ENCODE data around the gene SPINK4.

The SPINK4 gene

GRCh38 chr9:33289936-33290246 lies 49.9 kb downstream of the SPINK4 start:
- Histone ChIP-seq H3K4me3 (ENCODE audit: low read length) (peak overlapping the region; percentile 88), H3K4me1 (ENCODE audit: control insufficient read depth, insufficient read depth, low read length) (peaks cover 30% of the 10 kb centered on the region), H3K36me3 (ENCODE audit: control insufficient read depth, insufficient read depth, low read length) (peaks cover 5% of the 10 kb centered on the region), H3K27me3 (ENCODE audit: control insufficient read depth, insufficient read depth, low read length) (no peaks in the 10 kb centered on the region), H3K9ac (ENCODE audit: low read length) (peak overlapping the region; percentile 98), H3K9me3 (ENCODE audit: control insufficient read depth, low read length) (no peaks in the 10 kb centered on the region)

DNA sequence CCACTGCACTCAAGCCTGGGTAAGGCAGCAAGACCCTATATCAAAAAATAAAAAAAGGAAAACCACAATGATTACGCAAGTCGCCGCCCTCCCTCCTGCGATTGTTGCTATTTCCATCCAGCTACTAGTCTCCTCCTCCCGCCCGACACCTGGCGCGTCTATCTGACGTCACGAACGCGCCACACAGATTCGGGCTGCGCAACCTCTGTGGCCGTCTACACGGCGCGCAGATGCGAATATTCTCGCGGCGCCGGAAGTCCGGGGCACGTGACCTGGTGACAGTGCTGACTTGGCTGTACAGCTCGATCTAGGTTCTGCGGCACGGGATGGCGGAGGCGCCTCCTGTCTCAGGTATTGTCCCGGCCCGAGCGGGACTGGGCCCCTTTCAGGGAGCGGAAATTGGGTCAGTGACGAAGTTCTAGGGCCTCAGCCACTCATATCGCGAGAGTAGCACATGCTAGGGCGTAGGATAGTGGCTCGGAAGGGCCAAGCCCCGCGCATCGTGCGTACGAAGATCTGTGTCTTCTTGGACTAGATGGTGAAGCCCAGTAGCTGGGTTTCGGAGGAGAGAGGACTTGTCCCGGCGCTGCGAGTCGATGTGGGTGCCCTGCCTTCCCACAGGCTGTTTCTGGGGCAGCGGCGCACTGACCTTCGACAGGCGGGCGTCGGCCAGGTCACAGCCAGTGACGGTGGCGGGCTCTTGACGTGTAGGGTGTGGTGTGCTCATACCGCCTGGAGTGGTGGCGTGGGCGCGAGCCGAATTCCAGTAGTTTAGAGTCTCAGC lies 50.5 kb downstream of the SPINK4 start, which contains the start of gene NFX1:
Gene NFX1 (plus strand): TSS at position 270 of the 784 bp plus-strand sequence. CDS start 57 bp downstream, at position 327.
- H3K4me1 ChIP-seq (ENCODE audit: control insufficient read depth, insufficient read depth, low read length): peaks cover 30% of the 10 kb centered on the region
- no peaks in the 10 kb centered on the region for H3K27me3 ChIP-seq (ENCODE audit: control insufficient read depth, insufficient read depth, low read length)
- H3K4me3 ChIP-seq (ENCODE audit: low read length): peak within 1 kb of the TSS; percentile 88
- peaks cover 5% of the 10 kb centered on the region for H3K36me3 ChIP-seq (ENCODE audit: control insufficient read depth, insufficient read depth, low read length)
- H3K9me3 ChIP-seq (ENCODE audit: control insufficient read depth, low read length): no peaks in the 10 kb centered on the region
- H3K9ac ChIP-seq (ENCODE audit: low read length): peak within 1 kb of the TSS; percentile 98

DNA sequence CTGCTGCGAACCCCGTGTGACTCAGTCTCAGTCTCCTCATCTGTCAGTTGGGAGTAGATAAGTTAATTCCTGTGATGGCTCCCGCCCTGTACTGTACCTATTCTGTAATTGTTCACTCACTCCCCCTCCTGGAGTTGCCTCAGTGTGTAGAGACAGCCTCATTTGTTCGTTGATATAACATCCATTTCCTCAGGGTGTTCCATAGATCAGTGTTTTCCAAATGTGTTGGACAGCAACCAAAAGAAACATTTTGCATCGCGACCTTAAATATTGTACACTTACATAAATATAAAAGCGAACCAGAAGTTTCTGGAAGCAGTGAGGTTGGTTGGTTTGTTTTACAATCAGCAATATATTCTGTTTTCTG lies 51.0 kb downstream of the SPINK4 start:
- peaks cover 5% of the 10 kb centered on the region for H3K36me3 ChIP-seq (ENCODE audit: control insufficient read depth, insufficient read depth, low read length)
- H3K9me3 ChIP-seq (ENCODE audit: control insufficient read depth, low read length): no peaks in the 10 kb centered on the region
- peaks cover 30% of the 10 kb centered on the region for H3K4me1 ChIP-seq (ENCODE audit: control insufficient read depth, insufficient read depth, low read length)
- peak overlapping the region; percentile 98 for H3K9ac ChIP-seq (ENCODE audit: low read length)
- peak overlapping the region; percentile 88 for H3K4me3 ChIP-seq (ENCODE audit: low read length)
- no peaks in the 10 kb centered on the region for H3K27me3 ChIP-seq (ENCODE audit: control insufficient read depth, insufficient read depth, low read length)

GRCh38 chr9:33291901-33292300 lies 51.9 kb downstream of the SPINK4 start:
- peaks cover 5% of the 10 kb centered on the region for H3K36me3 ChIP-seq (ENCODE audit: control insufficient read depth, insufficient read depth, low read length)
- H3K9ac ChIP-seq (ENCODE audit: low read length): no peak overlapping the region
- no peak overlapping the region for H3K4me3 ChIP-seq (ENCODE audit: low read length)
- H3K4me1 ChIP-seq (ENCODE audit: control insufficient read depth, insufficient read depth, low read length): peaks cover 34% of the 10 kb centered on the region
- no peaks in the 10 kb centered on the region for H3K9me3 ChIP-seq (ENCODE audit: control insufficient read depth, low read length)
- no peaks in the 10 kb centered on the region for H3K27me3 ChIP-seq (ENCODE audit: control insufficient read depth, insufficient read depth, low read length)

DNA sequence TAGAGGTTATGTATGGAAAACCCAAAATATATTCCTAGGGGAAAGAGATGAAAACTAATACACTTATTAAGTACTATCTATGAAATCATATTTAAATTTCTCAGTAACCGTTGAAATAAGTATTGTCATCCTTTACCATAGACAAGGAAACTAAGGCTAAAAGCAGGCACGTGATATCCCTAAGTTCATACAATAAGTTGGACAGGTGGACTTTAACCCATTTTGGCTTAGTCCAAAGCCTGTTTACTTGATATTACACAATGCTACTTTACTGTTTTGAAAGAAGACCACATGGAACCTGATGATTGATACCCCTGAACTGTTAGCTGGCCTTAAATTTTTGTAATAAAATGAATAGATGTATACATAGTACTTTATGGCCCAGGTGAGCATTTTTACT lies 53.8 kb downstream of the SPINK4 start:
- peaks cover 5% of the 10 kb centered on the region for H3K36me3 ChIP-seq (ENCODE audit: control insufficient read depth, insufficient read depth, low read length)
- H3K9ac ChIP-seq (ENCODE audit: low read length): no peak overlapping the region
- no peaks in the 10 kb centered on the region for H3K9me3 ChIP-seq (ENCODE audit: control insufficient read depth, low read length)
- no peaks in the 10 kb centered on the region for H3K27me3 ChIP-seq (ENCODE audit: control insufficient read depth, insufficient read depth, low read length)
- H3K4me1 ChIP-seq (ENCODE audit: control insufficient read depth, insufficient read depth, low read length): peaks cover 45% of the 10 kb centered on the region
- H3K4me3 ChIP-seq (ENCODE audit: low read length): no peak overlapping the region

DNA sequence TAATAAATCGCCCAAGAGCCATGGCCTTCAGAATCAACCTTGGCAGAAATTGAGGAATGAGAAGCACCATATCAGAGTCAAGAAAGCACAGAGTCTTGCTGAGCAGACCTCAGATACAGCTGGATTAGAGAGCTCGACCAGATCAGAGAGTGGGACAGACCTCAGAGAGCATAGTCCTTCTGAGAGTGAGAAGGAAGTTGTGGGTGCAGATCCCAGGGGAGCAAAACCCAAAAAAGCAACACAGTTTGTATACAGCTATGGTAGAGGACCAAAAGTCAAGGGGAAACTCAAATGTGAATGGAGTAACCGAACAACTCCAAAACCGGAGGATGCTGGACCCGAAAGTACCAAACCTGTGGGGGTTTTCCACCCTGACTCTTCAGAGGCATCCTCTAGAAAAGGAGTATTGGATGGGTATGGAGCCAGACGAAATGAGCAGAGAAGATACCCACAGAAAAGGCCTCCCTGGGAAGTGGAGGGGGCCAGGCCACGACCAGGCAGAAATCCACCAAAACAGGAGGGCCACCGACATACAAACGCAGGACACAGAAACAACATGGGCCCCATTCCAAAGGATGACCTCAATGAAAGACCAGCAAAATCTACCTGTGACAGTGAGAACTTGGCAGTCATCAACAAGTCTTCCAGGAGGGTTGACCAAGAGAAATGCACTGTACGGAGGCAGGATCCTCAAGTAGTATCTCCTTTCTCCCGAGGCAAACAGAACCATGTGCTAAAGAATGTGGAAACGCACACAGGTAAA lies 54.9 kb downstream of the SPINK4 start:
- peaks cover 38% of the 10 kb centered on the region for H3K4me1 ChIP-seq (ENCODE audit: control insufficient read depth, insufficient read depth, low read length)
- H3K27me3 ChIP-seq (ENCODE audit: control insufficient read depth, insufficient read depth, low read length): no peaks in the 10 kb centered on the region
- H3K9me3 ChIP-seq (ENCODE audit: control insufficient read depth, low read length): no peaks in the 10 kb centered on the region
- H3K9ac ChIP-seq (ENCODE audit: low read length): no peak overlapping the region
- H3K4me3 ChIP-seq (ENCODE audit: low read length): no peak overlapping the region
- H3K36me3 ChIP-seq (ENCODE audit: control insufficient read depth, insufficient read depth, low read length): peaks cover 5% of the 10 kb centered on the region

DNA sequence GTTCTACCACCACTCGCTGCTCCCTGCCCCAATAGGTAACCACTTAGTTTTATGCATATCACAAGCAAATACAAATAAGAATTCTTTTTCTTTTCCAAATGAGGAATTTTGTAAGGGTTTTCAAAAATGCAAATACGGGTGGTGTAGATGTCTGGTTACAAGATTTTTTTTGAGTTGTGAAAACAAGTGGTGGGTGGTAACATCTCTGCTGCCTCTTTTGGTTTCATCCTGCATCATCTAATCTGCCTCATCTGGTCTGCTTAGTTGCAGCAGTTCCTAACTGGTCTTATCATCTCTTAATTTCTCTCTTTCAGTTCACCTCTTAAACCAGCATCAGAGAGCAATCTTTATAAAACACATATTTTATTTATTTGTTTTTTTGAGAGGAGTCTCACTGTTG lies 55.6 kb downstream of the SPINK4 start:
- Histone ChIP-seq H3K4me3 (ENCODE audit: low read length) (no peak overlapping the region), H3K27me3 (ENCODE audit: control insufficient read depth, insufficient read depth, low read length) (no peaks in the 10 kb centered on the region), H3K9ac (ENCODE audit: low read length) (no peak overlapping the region), H3K9me3 (ENCODE audit: control insufficient read depth, low read length) (no peaks in the 10 kb centered on the region), H3K4me1 (ENCODE audit: control insufficient read depth, insufficient read depth, low read length) (peaks cover 38% of the 10 kb centered on the region), H3K36me3 (ENCODE audit: control insufficient read depth, insufficient read depth, low read length) (peaks cover 5% of the 10 kb centered on the region)

DNA sequence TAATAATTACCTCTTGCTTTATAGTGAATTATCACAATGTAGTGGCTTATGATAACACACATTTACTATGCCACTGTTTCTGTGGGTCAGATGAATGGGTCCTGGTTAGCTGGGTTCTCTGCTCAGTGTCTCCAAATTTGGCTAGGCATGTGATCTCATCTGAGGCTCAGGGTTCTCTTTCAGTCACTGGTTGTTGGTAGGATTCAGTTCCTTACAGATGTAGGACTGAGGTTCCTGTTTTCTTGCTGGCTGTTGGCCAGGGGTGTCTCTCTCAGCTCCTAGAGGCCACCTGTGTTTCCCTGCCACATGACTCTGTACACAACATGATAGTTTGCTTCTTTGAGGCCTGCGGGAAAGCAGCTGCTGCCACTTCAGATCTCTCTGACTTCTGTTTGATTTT lies 57.5 kb downstream of the SPINK4 start:
- no peak overlapping the region for H3K9ac ChIP-seq (ENCODE audit: low read length)
- H3K36me3 ChIP-seq (ENCODE audit: control insufficient read depth, insufficient read depth, low read length): no peaks in the 10 kb centered on the region
- H3K4me1 ChIP-seq (ENCODE audit: control insufficient read depth, insufficient read depth, low read length): peaks cover 25% of the 10 kb centered on the region
- H3K4me3 ChIP-seq (ENCODE audit: low read length): peak overlapping the region; percentile 18
- no peaks in the 10 kb centered on the region for H3K27me3 ChIP-seq (ENCODE audit: control insufficient read depth, insufficient read depth, low read length)
- no peaks in the 10 kb centered on the region for H3K9me3 ChIP-seq (ENCODE audit: control insufficient read depth, low read length)

Data from mucosa of stomach (tissue), 1 donor.